Endodermal cell (in vitro differentiated cells): ENCODE measurements around the gene CTBP1. TPM values are rescaled to one million over a fixed set of nuclear protein-coding genes. Genes with fewer than 3 reads are reported as not detected.

Experiments used
- DNase-seq: peaks from one replicate; pipeline ENCODE4 v3.0.0-alpha.2; 2017
- H3K27ac ChIP-seq: 2 replicates; pipeline ENCODE4 v1.5.1; 2013; ENCODE audit warnings: mild to moderate bottlenecking, low read depth, low read length, moderate library complexity
- H3K27me3 ChIP-seq: 2 replicates; pipeline ENCODE4 v1.6.1; 2013; ENCODE audit warnings: mild to moderate bottlenecking, low read length, moderate library complexity; ENCODE audit not compliant: insufficient read depth, control insufficient read depth, poor library complexity, severe bottlenecking
- H3K36me3 ChIP-seq: 2 replicates; pipeline ENCODE4 v1.7.0; 2013; ENCODE audit warnings: mild to moderate bottlenecking, low read length, moderate library complexity; ENCODE audit not compliant: control insufficient read depth, insufficient read depth
- H3K4me1 ChIP-seq: one replicate; pipeline ENCODE4 v1.7.0; 2013; ENCODE audit warnings: low read length; ENCODE audit not compliant: control insufficient read depth, insufficient read depth
- H3K4me3 ChIP-seq: 2 replicates; pipeline ENCODE4 v1.5.1; 2013; ENCODE audit warnings: mild to moderate bottlenecking, low read length, moderate library complexity
- H3K9ac ChIP-seq: 2 replicates; pipeline ENCODE4 v1.6.1; 2013; ENCODE audit warnings: mild to moderate bottlenecking, low read length, moderate library complexity; ENCODE audit not compliant: poor library complexity, severe bottlenecking; ENCODE audit errors: extremely low read depth
- H3K9me3 ChIP-seq: 2 replicates; pipeline ENCODE4 v1.6.1; 2013; ENCODE audit warnings: mild to moderate bottlenecking, low read length, moderate library complexity; ENCODE audit not compliant: control insufficient read depth
- H3K27ac Mint-ChIP-seq: 2 replicates; pipeline ENCODE4 v1.8.0; 2020; ENCODE audit warnings: mixed read lengths
- H3K27me3 Mint-ChIP-seq: 2 replicates; pipeline ENCODE4 v1.8.0; 2021; ENCODE audit warnings: mild to moderate bottlenecking, mixed read lengths; ENCODE audit not compliant: insufficient read depth
- H3K36me3 Mint-ChIP-seq: 2 replicates; pipeline ENCODE4 v1.8.0; 2020; ENCODE audit warnings: low read depth, mixed read lengths
- H3K4me1 Mint-ChIP-seq: 2 replicates; pipeline ENCODE4 v1.8.0; 2020; ENCODE audit warnings: mixed read lengths
- H3K4me3 Mint-ChIP-seq: 2 replicates; pipeline ENCODE4 v1.8.0; 2020; ENCODE audit warnings: mild to moderate bottlenecking, moderate library complexity, mixed read lengths
- H3K9me3 Mint-ChIP-seq: 2 replicates; pipeline ENCODE4 v1.8.0; 2020; ENCODE audit warnings: mild to moderate bottlenecking, mixed read lengths
- WGBS, 2 experiments: methylation state at CpG; one replicate each; pipeline versions ENCODE4 v1.1.5 to v1.1.7; 2013; ENCODE audit warnings: missing lambda C conversion rate in 2 of 2, mixed read lengths in 1 of 2; ENCODE audit not compliant: insufficient coverage in 1 of 2, insufficient read length in 1 of 2; 5-methylcytosine and 5-hydroxymethylcytosine counted together
- total RNA-seq, 2 donors: library from RNA; stranded (reverse); fragmentation: NEBNext Ultra II Directional in 1 of 2; extraction: Animal tissue kit (Norgen Biotek cat#: 25700) in 1 of 2; gene quantifications; 2 replicates in 1 of 2; 3 replicates in 1 of 2; pipeline ENCODE4 v1.2.1, GENCODE V29; 2021
- TF ChIP-seq, protein P1 (sequence below): fragments of 200-600 bp; sonication (generic); conservative IDR thresholded peaks from 2 replicates; pipeline ENCODE4 v1.5.0; 2021; ENCODE audit warnings: antibody characterized with exemption, mild to moderate bottlenecking

CTBP1 gene
- total RNA-seq, 2 donors from 2014 or later: 181 to 189 TPM

- peaks cover 73% of the 10 kb centered on the region for H3K9me3 Mint-ChIP-seq
- peaks cover 52% of the 10 kb centered on the region for H3K9me3 ChIP-seq
- no peaks in the 10 kb centered on the region for H3K4me1 Mint-ChIP-seq
- H3K27ac ChIP-seq: no peak overlapping the region
- H3K4me3 ChIP-seq: no peak overlapping the region
- no peaks in the 10 kb centered on the region for H3K4me1 ChIP-seq
- H3K27me3 Mint-ChIP-seq: peaks cover 28% of the 10 kb centered on the region
- H3K27ac Mint-ChIP-seq: no peak overlapping the region
- H3K9ac ChIP-seq: no peak overlapping the region
- H3K36me3 ChIP-seq: peaks cover 20% of the 10 kb centered on the region
- no peaks in the 10 kb centered on the region for H3K27me3 ChIP-seq
- WGBS, 2 experiments: 82% methylated on average over 2 of the region's 2 CpGs; no CpG with 5 or more reads in 1 of the 2 experiments
- H3K36me3 Mint-ChIP-seq: peaks cover 28% of the 10 kb centered on the region
- no peak for DNase-seq
- no peak overlapping the region for H3K4me3 Mint-ChIP-seq
- TF ChIP-seq, protein P1, sequence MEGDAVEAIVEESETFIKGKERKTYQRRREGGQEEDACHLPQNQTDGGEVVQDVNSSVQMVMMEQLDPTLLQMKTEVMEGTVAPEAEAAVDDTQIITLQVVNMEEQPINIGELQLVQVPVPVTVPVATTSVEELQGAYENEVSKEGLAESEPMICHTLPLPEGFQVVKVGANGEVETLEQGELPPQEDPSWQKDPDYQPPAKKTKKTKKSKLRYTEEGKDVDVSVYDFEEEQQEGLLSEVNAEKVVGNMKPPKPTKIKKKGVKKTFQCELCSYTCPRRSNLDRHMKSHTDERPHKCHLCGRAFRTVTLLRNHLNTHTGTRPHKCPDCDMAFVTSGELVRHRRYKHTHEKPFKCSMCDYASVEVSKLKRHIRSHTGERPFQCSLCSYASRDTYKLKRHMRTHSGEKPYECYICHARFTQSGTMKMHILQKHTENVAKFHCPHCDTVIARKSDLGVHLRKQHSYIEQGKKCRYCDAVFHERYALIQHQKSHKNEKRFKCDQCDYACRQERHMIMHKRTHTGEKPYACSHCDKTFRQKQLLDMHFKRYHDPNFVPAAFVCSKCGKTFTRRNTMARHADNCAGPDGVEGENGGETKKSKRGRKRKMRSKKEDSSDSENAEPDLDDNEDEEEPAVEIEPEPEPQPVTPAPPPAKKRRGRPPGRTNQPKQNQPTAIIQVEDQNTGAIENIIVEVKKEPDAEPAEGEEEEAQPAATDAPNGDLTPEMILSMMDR: no peak
Observed at GRCh38 chr4:1255699-1256098, 6.8 kb upstream of the CTBP1 start.

DNA sequence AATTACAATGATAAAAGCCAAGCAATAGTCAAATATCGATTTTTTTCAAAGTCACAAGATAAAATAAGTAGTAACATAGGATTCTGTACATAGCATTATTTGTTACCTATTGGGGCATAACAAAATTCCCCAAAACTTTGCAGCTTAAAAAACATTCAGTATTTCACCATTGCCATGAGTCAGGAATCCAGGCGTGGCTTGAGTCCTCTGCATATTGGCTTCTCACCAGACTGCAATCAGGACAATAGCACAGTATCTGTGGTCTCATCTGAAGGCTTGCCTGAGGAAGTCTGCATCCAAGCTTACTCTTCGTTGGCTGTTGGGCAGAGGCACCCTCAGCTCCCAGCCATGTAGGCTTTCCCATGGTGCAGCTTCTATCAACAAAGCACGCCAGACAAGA lies 6.2 kb upstream of the CTBP1 start:
- Histone ChIP-seq H3K4me3 (no peak overlapping the region), H3K36me3 (peaks cover 24% of the 10 kb centered on the region), H3K9ac (no peak overlapping the region), H3K27me3 (no peaks in the 10 kb centered on the region), H3K9me3 (peaks cover 58% of the 10 kb centered on the region), H3K27ac (no peak overlapping the region), H3K4me1 (no peaks in the 10 kb centered on the region)
- Mint-ChIP-seq H3K9me3 (peaks cover 79% of the 10 kb centered on the region), H3K27ac (no peak overlapping the region), H3K36me3 (peaks cover 33% of the 10 kb centered on the region), H3K4me1 (no peaks in the 10 kb centered on the region), H3K4me3 (no peak overlapping the region), H3K27me3 (peaks cover 25% of the 10 kb centered on the region)
- TF ChIP-seq, protein P1: no peak
- whole genome bisulfite sequencing, 2 experiments: 91 to 100% methylated on average over 2 to 4 of the region's 4 CpGs
- DNase-seq: no peak

- H3K27me3 ChIP-seq: no peaks in the 10 kb centered on the region
- Mint-ChIP-seq H3K4me1 (no peaks in the 10 kb centered on the region), H3K27me3 (peaks cover 23% of the 10 kb centered on the region), H3K36me3 (peaks cover 37% of the 10 kb centered on the region), H3K27ac (no peak overlapping the region), H3K4me3 (no peak overlapping the region), H3K9me3 (peaks cover 83% of the 10 kb centered on the region)
- DNase-seq: no peak
- no peak overlapping the region for H3K9ac ChIP-seq
- no peak overlapping the region for H3K27ac ChIP-seq
- H3K36me3 ChIP-seq: peaks cover 24% of the 10 kb centered on the region
- H3K4me3 ChIP-seq: no peak overlapping the region
- TF ChIP-seq, protein P1: no peak
- no peaks in the 10 kb centered on the region for H3K4me1 ChIP-seq
- H3K9me3 ChIP-seq: peaks cover 59% of the 10 kb centered on the region
- WGBS, 2 experiments: 78 to 80% methylated on average over 4 to 5 of the region's 5 CpGs
Observed at GRCh38 chr4:1253831-1254230, 4.9 kb upstream of the CTBP1 start.
